ENCODE results near the gene JPH3. TPM values are rescaled to one million over a fixed set of nuclear protein-coding genes. Genes with fewer than 3 reads are reported as not detected.

Gene JPH3
- total RNA-seq, 1 experiment from 2014 or later: 32.7 TPM

DNA sequence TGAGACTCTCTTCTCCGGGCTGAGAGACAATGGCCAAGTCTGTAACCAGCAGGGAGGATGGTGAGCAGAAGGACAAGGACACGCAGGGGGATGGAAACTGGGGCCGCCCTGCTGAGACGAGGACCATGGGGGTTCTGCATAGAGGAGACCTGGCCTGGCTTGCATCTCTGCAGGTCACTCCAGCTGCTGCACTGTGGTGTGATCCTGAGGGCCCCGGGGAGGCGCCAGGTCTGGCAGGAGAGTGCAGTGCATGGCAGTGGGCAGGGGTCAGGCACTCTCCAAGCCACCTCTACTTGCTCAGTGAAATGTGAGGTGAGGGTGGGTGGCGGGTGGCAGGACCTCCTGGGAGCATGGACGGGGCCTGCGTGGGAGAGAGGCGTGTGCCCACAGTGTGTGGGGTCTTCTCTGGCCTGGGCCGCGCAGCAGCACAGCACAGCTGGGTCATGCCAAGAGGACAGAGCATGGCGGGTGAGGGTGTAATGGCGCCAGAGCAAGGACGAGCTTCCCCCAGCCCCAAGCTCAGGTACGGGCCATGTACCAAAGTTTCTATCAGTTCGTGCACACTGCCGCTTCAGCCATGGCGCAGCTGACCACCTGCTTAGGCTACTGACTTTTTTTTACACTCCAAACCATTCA lies 120.4 kb downstream of the JPH3 start:
- H3K27me3 Mint-ChIP-seq (ENCODE audit: low read depth): no peaks in the 10 kb centered on the region
- Histone ChIP-seq H3K4me2 (ENCODE audit: insufficient read depth, insufficient read length, low read length) (no peak overlapping the region), H2AK5ac (ENCODE audit: insufficient read length, low read length) (no peak overlapping the region), H3K27me3 (ENCODE audit: insufficient read depth, low read length) (no peaks in the 10 kb centered on the region), H2BK12ac (ENCODE audit: insufficient read length, low read depth, low read length) (no peak overlapping the region), H2AFZ (ENCODE audit: low read length) (no peak overlapping the region), H3T11ph (ENCODE audit: low read length) (no peak overlapping the region), H3K27ac (ENCODE audit: insufficient read length, low read depth, low read length) (no peak overlapping the region), H3K14ac (ENCODE audit: insufficient read depth, low read length) (no peak overlapping the region), H4K91ac (ENCODE audit: insufficient read length, low read depth, low read length) (no peak overlapping the region), H3K23ac (ENCODE audit: insufficient read length, low read depth, low read length) (no peak overlapping the region), H4K20me1 (ENCODE audit: control insufficient read depth, insufficient read depth, insufficient read length) (no peaks in the 10 kb centered on the region), H3K9ac (ENCODE audit: extremely low read depth, insufficient read length, low read length) (no peak overlapping the region), H2BK20ac (ENCODE audit: low read depth, low read length, poor library complexity, severe bottlenecking) (no peak overlapping the region), H2BK120ac (ENCODE audit: low read depth, low read length, poor library complexity, severe bottlenecking) (no peak overlapping the region), H3K56ac (ENCODE audit: insufficient read length, low read depth, low read length) (no peak overlapping the region), H4K5ac (ENCODE audit: insufficient read length, low read depth, low read length) (no peak overlapping the region), H3K23me2 (ENCODE audit: insufficient read length, low read depth, low read length, poor library complexity, severe bottlenecking) (no peaks in the 10 kb centered on the region), H3K4me1 (ENCODE audit: insufficient read depth, low read length) (no peaks in the 10 kb centered on the region), H2BK15ac (ENCODE audit: low read depth, low read length) (no peak overlapping the region), H3K4ac (ENCODE audit: low read depth, low read length) (no peak overlapping the region), H2BK5ac (ENCODE audit: insufficient read length, low read length) (no peak overlapping the region), H3K18ac (ENCODE audit: insufficient read length, low read depth, low read length) (no peak overlapping the region), H3K79me1 (ENCODE audit: insufficient read depth, low read depth, low read length, poor library complexity, severe bottlenecking) (no peaks in the 10 kb centered on the region), H4K8ac (replicated peaks; ENCODE audit: insufficient read length, low read depth, low read length) (no peak overlapping the region), H3K79me2 (ENCODE audit: insufficient read depth, low read length) (peaks cover 4% of the 10 kb centered on the region; the same call in 1 of the 2 replicates), H3K9me3 (ENCODE audit: control insufficient read depth, low read depth, low read length) (no peaks in the 10 kb centered on the region)
- TF ChIP-seq, protein P1, sequence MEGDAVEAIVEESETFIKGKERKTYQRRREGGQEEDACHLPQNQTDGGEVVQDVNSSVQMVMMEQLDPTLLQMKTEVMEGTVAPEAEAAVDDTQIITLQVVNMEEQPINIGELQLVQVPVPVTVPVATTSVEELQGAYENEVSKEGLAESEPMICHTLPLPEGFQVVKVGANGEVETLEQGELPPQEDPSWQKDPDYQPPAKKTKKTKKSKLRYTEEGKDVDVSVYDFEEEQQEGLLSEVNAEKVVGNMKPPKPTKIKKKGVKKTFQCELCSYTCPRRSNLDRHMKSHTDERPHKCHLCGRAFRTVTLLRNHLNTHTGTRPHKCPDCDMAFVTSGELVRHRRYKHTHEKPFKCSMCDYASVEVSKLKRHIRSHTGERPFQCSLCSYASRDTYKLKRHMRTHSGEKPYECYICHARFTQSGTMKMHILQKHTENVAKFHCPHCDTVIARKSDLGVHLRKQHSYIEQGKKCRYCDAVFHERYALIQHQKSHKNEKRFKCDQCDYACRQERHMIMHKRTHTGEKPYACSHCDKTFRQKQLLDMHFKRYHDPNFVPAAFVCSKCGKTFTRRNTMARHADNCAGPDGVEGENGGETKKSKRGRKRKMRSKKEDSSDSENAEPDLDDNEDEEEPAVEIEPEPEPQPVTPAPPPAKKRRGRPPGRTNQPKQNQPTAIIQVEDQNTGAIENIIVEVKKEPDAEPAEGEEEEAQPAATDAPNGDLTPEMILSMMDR (conservative IDR thresholded peaks at IDR 0.05): no peak
- no peak overlapping the region for H3K4me3 Mint-ChIP-seq
- H3K27ac Mint-ChIP-seq: peak overlapping the region; percentile 32 to 63 (median 57); a peak in 3 of 7 replicates
- H3K36me3 Mint-ChIP-seq (ENCODE audit: insufficient read depth in 1 of 3, low read depth in 3 of 3): peaks cover 46 to 83% (median 80%) of the 10 kb centered on the region in 3 experiments
- WGBS (ENCODE audit: extremely low coverage, insufficient read length, low lambda C conversion rate): no CpG with 5 or more reads among the region's 19 CpGs
- no peak for DNase-seq
- peaks cover 0 to 6% of the 10 kb centered on the region in 2 experiments; a peak in 1 of 4 replicates for H3K4me1 Mint-ChIP-seq
- H3K9me3 Mint-ChIP-seq: peaks cover 3 to 4% of the 10 kb centered on the region in 2 experiments; a peak in 3 of 5 replicates

All from H9 (cell line).